Measurements from ENCODE around the gene PTPRN2.
"Not testable (repeated sequence)": the region's sequence is repeated elsewhere in the genome, so short reads cannot be mapped to it uniquely, and the experiment has no call there.

The PTPRN2 gene

DNA sequence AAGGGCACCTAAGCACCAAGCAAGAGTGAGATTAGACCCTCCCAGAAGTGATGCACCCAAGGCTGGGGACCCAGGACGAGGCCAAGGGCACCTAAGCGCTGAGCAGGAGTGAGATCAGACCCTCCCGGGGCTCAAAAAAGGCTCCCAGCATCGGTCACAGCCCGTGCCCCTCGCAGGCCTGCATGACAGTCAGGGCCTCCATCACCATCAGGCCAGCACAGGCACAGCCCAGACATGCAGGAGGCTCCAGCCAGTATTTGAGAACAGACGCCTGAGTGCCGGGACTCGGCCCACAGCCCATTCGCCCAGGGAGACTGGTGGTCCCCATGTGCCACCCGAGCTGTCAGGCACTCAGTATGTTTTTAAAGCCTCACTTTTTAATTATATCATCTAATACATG is 595.9 kb downstream of the PTPRN2 start:
- in situ Hi-C loops (cut with HindIII; ENCODE audit: low pct_ligation_motif_present, low pct_unique_long_range_greater_than_20kb, low sequenced_read_pairs) = no loop called here
- DNase-seq = no peak

GRCh38 chr7:157991351-157991750 is 596.3 kb downstream of the PTPRN2 start:
- DNase-seq = no peak
- in situ Hi-C loops (cut with HindIII; ENCODE audit: low pct_ligation_motif_present, low pct_unique_long_range_greater_than_20kb, low sequenced_read_pairs) = no loop called here

GRCh38 chr7:157990881-157991250 is 596.8 kb downstream of the PTPRN2 start:
- in situ Hi-C loops (cut with HindIII; ENCODE audit: low pct_ligation_motif_present, low pct_unique_long_range_greater_than_20kb, low sequenced_read_pairs) = no loop called here
- no peak for DNase-seq

DNA sequence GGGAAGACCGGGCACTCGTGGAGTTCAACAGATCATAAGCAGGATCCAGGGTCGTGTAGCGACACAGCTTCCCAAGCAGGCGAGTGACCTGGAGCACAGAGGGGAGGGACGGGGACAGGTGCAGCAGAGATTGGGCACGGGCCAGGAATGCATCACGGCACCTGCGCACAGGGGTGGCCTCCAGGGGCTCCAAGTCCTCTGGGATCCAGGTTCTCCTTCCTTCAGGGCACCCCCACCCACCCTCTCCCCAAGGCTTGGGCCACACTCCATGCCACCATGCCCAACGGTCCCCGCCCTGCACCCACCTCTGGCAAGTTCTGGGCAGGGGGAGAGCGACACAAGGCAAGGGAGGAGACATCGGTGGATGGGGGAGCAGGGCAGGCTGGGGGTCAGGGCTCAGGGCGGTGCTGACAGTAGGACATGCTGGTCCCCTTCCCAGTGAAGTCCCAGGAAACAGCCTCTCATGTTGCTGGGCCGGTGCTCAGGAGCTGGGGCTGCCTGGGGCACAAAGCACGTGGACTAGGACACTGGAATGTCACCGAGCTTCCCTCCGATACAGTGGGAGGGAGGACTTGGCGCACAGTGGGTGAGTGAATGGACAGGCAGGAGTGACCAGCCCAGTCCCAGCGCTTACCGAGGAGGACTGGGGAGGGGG is 597.3 kb downstream of the PTPRN2 start:
- DNase-seq = no peak
- in situ Hi-C loops (cut with HindIII; ENCODE audit: low pct_ligation_motif_present, low pct_unique_long_range_greater_than_20kb, low sequenced_read_pairs) = no loop called here

DNA sequence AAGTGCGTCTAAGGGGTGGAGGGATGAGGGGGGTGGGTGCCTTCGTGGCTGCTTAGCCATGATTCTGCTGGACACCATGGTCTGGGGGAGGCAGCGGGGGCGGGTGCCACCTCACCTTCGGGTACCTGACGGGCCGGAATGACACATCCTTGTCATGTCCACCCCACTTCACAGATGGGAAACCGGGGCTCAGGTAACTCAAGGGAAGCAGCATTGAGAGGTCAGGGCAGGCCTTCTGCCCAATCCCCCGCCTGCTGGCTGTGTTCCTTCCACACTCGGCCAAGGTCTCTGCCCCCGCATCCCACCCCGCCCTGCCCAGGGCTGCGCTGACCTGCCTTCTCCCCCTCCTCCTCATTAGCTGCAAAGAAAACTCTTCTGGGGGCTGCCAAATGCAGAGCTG is 598.0 kb downstream of the PTPRN2 start:
- in situ Hi-C loops (cut with HindIII; ENCODE audit: low pct_ligation_motif_present, low pct_unique_long_range_greater_than_20kb, low sequenced_read_pairs) = no loop called here
- no peak for DNase-seq

DNA sequence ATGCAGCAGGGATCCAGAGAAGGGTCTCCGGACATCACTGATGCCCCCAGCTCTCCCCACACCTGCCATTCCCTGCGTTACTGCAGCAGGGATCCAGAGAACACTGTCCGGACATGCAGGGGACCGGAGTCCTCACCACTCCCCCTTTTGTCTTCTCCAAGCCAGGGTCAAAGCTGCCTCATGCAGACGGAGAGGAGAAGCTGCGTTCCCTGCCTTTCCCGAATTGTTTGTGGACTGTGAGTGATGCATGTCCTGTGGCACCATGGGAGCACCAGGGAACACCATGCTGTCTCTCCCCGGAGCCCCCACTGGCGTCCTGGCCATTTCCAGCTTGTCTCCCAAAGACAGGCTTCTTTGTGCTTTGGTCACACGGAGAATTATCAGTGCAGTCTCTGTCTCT is 599.7 kb downstream of the PTPRN2 start:
- in situ Hi-C loops (cut with HindIII; ENCODE audit: low pct_ligation_motif_present, low pct_unique_long_range_greater_than_20kb, low sequenced_read_pairs) = no loop called here
- DNase-seq = no peak

DNA sequence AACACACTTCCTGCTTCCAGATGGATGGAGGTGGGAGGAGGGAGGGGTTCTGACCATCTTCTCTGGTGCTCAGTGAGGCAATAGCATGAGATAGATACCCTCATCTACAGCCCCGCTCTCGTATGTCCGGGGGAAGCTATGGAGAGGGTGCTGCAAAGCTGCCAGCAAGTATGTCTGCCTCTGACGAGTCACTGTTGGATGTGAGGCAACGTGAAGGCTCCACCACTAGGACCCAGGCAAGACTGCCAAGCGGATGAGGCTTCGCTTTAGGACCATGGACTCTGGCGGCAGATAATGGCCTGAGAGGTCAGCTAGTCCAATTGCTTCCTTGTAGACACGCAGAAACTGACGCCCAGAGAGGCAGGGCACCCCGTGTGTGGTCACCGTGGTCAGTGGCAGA is 601.6 kb downstream of the PTPRN2 start:
- no peak for DNase-seq
- in situ Hi-C loops (cut with HindIII; ENCODE audit: low pct_ligation_motif_present, low pct_unique_long_range_greater_than_20kb, low sequenced_read_pairs) = no loop called here

DNA sequence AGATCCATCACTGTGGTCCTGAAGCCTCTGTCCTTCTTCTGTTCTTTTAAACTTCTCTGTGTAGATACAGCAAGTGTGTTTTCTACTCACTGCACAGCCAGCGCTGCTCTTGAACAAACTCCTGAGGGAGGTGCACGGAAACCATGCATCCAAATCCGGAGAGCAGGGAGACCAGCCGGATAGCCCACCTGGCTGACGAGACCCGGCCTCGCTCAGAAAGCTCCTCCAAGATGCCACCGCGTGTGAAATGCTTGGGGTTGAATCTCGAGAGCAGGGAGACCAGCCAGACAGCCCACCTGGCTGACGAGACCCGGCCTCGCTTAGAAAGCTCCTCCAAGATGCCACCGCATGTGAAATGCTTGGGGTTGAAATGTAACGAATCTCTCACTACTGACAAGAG is 602.0 kb downstream of the PTPRN2 start:
- no peak for DNase-seq
- in situ Hi-C loops (cut with HindIII; ENCODE audit: low pct_ligation_motif_present, low pct_unique_long_range_greater_than_20kb, low sequenced_read_pairs) = no loop called here

GRCh38 chr7:157984423-157985163 is 603.0 kb downstream of the PTPRN2 start:
- in situ Hi-C loops (cut with HindIII; ENCODE audit: low pct_ligation_motif_present, low pct_unique_long_range_greater_than_20kb, low sequenced_read_pairs) = no loop called here
- no peak for DNase-seq

- no peak for DNase-seq
- in situ Hi-C loops (cut with HindIII; ENCODE audit: low pct_ligation_motif_present, low pct_unique_long_range_greater_than_20kb, low sequenced_read_pairs) = no loop called here
Observed at GRCh38 chr7:157983502-157984422, 603.9 kb downstream of the PTPRN2 start.

GRCh38 chr7:157981778-157982177 is 605.8 kb downstream of the PTPRN2 start:
- in situ Hi-C loops (cut with HindIII; ENCODE audit: low pct_ligation_motif_present, low pct_unique_long_range_greater_than_20kb, low sequenced_read_pairs) = no loop called here
- no peak for DNase-seq

- in situ Hi-C loops (cut with HindIII; ENCODE audit: low pct_ligation_motif_present, low pct_unique_long_range_greater_than_20kb, low sequenced_read_pairs) = no loop called here
- DNase-seq = no peak
Observed at GRCh38 chr7:157980774-157981173, 606.8 kb downstream of the PTPRN2 start.

DNA sequence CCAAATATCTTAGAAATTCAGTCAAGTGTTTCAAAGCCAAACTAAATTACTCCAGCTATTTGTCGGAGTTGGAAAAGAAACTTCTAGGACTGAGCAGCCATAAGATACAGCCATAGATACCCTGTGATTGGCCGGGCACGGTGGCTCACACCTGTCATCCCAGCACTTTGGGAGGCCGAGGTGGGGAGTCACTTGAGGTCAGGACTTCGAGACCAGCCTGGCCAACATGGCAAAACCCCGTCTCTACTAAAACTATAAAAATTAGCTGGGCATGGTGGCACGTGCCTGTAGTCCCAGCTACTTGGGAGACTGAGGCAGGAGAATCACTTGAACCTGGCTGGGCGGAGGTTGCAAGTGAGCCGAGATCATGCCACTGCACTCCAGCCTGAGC is 607.3 kb downstream of the PTPRN2 start:
- DNase-seq; in situ Hi-C loops (cut with HindIII; ENCODE audit: low pct_ligation_motif_present, low pct_unique_long_range_greater_than_20kb, low sequenced_read_pairs): not testable (repeated sequence)

DNA sequence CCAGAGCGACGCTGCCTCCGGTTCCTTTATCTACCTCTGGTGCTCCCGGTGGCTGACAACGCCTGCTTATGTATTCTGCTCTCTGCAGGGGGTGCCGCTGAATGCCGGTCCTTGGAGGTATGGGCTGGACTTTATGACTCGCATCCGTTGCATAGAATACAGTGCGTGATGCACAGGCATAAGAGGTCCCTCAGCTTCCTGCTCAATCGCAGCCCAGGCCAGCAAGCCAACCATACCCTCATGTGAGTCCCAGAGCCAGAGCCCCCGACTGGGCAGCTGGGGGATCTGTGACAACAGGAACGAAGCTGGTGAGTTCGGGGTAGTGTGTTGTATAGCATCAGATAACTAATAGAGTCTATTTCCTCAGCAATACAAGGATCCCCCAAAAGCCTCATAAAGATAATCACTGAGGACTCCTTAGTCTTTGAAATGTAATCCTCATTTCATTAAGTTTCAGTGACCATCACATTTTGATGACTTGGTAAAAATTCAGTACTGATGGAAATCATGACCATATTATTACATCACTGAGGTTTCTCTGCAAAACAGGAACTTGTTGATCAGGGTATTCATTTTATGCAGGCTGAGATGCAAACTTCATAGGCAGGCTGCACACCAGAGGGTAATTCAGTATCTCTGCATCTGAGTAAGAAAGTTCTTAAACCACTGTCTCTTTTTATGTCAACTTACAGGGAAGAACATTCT is 607.8 kb downstream of the PTPRN2 start:
- in situ Hi-C loops (cut with HindIII; ENCODE audit: low pct_ligation_motif_present, low pct_unique_long_range_greater_than_20kb, low sequenced_read_pairs) = no loop called here
- no peak for DNase-seq

DNA sequence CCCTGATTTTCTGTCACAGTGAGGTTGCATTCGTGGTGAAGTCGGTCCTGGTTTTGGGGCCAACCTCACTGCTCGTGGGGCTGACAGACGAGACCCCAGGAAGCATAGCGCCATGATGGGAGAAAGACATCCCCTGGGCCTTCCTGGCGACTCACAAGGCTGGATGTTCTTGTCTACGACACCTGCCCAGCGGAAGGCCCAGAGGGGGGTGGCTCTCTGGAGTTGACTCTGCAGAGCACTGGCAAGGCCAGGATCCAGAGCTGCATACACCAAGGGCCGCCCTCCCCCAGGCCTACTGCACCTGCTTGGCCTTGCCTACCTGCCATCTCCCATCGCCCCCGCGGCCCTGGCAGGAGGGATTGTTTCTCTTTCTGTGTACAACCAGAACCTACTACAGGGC is 608.9 kb downstream of the PTPRN2 start:
- DNase-seq = no peak
- in situ Hi-C loops (cut with HindIII; ENCODE audit: low pct_ligation_motif_present, low pct_unique_long_range_greater_than_20kb, low sequenced_read_pairs) = no loop called here

- DNase-seq = no peak
- in situ Hi-C loops (cut with HindIII; ENCODE audit: low pct_ligation_motif_present, low pct_unique_long_range_greater_than_20kb, low sequenced_read_pairs) = no loop called here
Observed at GRCh38 chr7:157977717-157978496, 609.7 kb downstream of the PTPRN2 start.

- in situ Hi-C loops (cut with HindIII; ENCODE audit: low pct_ligation_motif_present, low pct_unique_long_range_greater_than_20kb, low sequenced_read_pairs) = no loop called here
- no peak for DNase-seq
Observed at GRCh38 chr7:157977306-157977705, 610.3 kb downstream of the PTPRN2 start.

GRCh38 chr7:157976406-157976805 is 611.2 kb downstream of the PTPRN2 start:
- DNase-seq = no peak
- in situ Hi-C loops (cut with HindIII; ENCODE audit: low pct_ligation_motif_present, low pct_unique_long_range_greater_than_20kb, low sequenced_read_pairs) = no loop called here

All from ACHN (cell line).